ENCODE results near the gene GBX1.

GBX1 gene

DNA sequence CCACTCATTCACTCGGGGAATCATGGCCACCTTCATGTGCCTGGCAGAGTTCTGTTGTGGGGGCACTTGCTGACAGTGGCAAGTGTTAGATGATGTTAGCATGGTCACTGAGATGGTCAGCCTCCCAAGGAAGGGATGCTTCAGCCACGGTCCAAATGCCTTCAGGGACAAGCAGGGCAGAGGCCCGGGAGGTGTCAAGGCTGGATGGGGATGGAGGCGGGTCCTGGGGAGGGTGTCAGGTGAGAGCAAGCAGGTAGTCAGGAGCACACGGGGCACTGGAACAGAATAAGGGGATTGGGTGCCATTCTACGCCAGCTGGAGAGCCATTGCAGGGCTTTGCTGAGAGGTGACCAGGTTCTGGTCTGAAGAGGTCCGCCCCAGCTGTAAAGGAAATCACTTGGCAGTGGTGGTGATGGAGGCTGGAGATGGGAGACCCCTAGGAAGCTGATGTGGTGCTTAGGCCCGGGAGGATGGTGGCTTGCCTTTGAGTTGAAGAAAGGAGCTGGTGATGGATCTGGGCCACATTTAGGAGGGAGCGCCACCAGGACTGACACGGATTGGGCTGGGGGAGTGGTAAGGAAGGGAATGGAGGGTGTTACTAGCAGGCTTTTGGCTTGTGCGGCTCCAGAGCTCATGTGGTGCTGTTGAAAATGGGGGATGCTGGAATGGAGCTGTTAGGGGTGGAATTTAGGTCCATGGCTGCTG, 57.1 kb downstream of the GBX1 start:
- Histone ChIP-seq H3K27ac (ENCODE audit: poor library complexity, severe bottlenecking) (peak overlapping the region; percentile 1), H3K9me3 (ENCODE audit: severe bottlenecking) (no peaks in the 10 kb centered on the region), H3K4me3 (ENCODE audit: severe bottlenecking) (no peak overlapping the region), H3K27me3 (ENCODE audit: insufficient read depth, poor library complexity, severe bottlenecking) (no peaks in the 10 kb centered on the region), H3K4me1 (ENCODE audit: insufficient read depth, poor library complexity, severe bottlenecking) (peaks cover 14% of the 10 kb centered on the region), H3K36me3 (ENCODE audit: low read depth) (no peaks in the 10 kb centered on the region)
- TF ChIP-seq, protein P1, sequence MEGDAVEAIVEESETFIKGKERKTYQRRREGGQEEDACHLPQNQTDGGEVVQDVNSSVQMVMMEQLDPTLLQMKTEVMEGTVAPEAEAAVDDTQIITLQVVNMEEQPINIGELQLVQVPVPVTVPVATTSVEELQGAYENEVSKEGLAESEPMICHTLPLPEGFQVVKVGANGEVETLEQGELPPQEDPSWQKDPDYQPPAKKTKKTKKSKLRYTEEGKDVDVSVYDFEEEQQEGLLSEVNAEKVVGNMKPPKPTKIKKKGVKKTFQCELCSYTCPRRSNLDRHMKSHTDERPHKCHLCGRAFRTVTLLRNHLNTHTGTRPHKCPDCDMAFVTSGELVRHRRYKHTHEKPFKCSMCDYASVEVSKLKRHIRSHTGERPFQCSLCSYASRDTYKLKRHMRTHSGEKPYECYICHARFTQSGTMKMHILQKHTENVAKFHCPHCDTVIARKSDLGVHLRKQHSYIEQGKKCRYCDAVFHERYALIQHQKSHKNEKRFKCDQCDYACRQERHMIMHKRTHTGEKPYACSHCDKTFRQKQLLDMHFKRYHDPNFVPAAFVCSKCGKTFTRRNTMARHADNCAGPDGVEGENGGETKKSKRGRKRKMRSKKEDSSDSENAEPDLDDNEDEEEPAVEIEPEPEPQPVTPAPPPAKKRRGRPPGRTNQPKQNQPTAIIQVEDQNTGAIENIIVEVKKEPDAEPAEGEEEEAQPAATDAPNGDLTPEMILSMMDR (IDR thresholded peaks at IDR 0.05; ENCODE audit: poor library complexity, severe bottlenecking) = no peak
- DNase-seq (ENCODE audit: low spot score) (no peak), ATAC-seq (ENCODE audit: low read depth) (no peak)

DNA sequence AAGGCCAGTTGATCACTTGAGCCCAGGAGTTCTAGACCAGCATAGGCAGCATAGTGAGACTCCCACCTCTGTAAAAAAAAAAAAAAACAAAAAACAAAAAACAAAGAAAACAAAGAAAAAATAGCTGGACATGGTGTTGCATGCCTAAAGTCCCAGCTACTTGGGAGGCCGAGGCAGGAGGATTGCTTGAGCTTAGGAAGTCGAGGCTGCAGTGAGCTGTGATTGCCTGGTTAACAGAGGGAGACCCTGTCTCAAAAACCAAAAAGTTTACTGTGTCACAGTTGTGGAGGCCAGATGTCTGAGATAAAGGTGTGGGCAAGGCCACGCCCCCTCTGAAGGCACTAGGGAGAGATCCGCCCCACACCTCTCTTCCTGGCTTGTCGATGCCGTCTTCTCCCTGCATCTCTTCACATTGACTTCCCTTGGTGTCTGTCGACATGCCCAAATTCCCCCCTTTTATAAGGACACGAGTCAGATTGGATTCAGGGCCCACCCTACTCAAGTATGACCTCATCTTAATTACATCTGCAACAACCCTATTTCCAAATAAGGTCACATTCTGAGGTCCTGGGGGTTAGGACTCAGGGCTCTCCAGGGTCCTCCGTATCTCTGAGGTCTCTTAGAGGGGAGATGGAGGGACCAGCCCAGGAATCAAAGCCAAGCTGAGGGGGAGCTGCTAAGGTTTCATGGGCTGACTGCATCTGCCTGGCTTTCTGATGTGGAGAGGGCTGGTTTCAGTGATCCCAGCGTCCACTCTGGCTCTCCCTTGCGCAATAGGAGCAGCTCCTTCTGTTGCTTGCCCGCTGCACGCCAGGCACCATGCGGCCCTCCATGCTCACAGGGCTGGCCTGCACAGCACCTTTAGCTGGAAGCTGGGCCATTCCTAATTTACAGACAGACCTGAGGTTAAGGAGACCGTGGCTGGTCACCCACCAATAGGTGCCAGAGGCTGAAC, 58.1 kb downstream of the GBX1 start:
- H3K36me3 ChIP-seq (ENCODE audit: low read depth) = no peaks in the 10 kb centered on the region; the same call in 1 of the 2 replicates
- ATAC-seq (ENCODE audit: low read depth) = no peak
- TF ChIP-seq, protein P1 (IDR thresholded peaks at IDR 0.05; ENCODE audit: poor library complexity, severe bottlenecking) = no peak
- peak overlapping the region; percentile 1 for H3K27ac ChIP-seq (ENCODE audit: poor library complexity, severe bottlenecking)
- no peak for DNase-seq (ENCODE audit: low spot score)
- H3K4me1 ChIP-seq (ENCODE audit: insufficient read depth, poor library complexity, severe bottlenecking) = peaks cover 14% of the 10 kb centered on the region
- no peak overlapping the region for H3K4me3 ChIP-seq (ENCODE audit: severe bottlenecking)
- H3K27me3 ChIP-seq (ENCODE audit: insufficient read depth, poor library complexity, severe bottlenecking) = no peaks in the 10 kb centered on the region
- no peaks in the 10 kb centered on the region for H3K9me3 ChIP-seq (ENCODE audit: severe bottlenecking)

- DNase-seq (ENCODE audit: low spot score) (no peak), ATAC-seq (ENCODE audit: low read depth) (no peak)
- Histone ChIP-seq H3K36me3 (ENCODE audit: low read depth) (no peaks in the 10 kb centered on the region; the same call in 1 of the 2 replicates), H3K4me3 (ENCODE audit: severe bottlenecking) (no peak overlapping the region), H3K9me3 (ENCODE audit: severe bottlenecking) (no peaks in the 10 kb centered on the region), H3K4me1 (ENCODE audit: insufficient read depth, poor library complexity, severe bottlenecking) (peaks cover under 1% of the 10 kb centered on the region), H3K27ac (ENCODE audit: poor library complexity, severe bottlenecking) (no peak overlapping the region), H3K27me3 (ENCODE audit: insufficient read depth, poor library complexity, severe bottlenecking) (no peaks in the 10 kb centered on the region)
- TF ChIP-seq, protein P1 (IDR thresholded peaks at IDR 0.05; ENCODE audit: poor library complexity, severe bottlenecking) = no peak
Observed at GRCh38 chr7:151107882-151108281, 59.6 kb downstream of the GBX1 start.

GRCh38 chr7:151104411-151105235, 62.9 kb downstream of the GBX1 start:
- Histone ChIP-seq H3K27me3 (ENCODE audit: insufficient read depth, poor library complexity, severe bottlenecking) (no peaks in the 10 kb centered on the region), H3K36me3 (ENCODE audit: low read depth) (no peaks in the 10 kb centered on the region; the same call in 1 of the 2 replicates), H3K4me1 (ENCODE audit: insufficient read depth, poor library complexity, severe bottlenecking) (no peaks in the 10 kb centered on the region), H3K9me3 (ENCODE audit: severe bottlenecking) (no peaks in the 10 kb centered on the region), H3K4me3 (ENCODE audit: severe bottlenecking) (no peak overlapping the region), H3K27ac (ENCODE audit: poor library complexity, severe bottlenecking) (no peak overlapping the region)
- TF ChIP-seq, protein P1 (IDR thresholded peaks at IDR 0.05; ENCODE audit: poor library complexity, severe bottlenecking) = no peak
- DNase-seq (ENCODE audit: low spot score) = no peak
- ATAC-seq (ENCODE audit: low read depth) = no peak
